Uterus (tissue), 4 donors: ENCODE measurements around the gene MAGEA2B. TPM values are rescaled to one million over a fixed set of nuclear protein-coding genes. Genes with fewer than 3 reads are reported as not detected.
"Not testable (repeated sequence)": the region's sequence is repeated elsewhere in the genome, so short reads cannot be mapped to it uniquely, and the experiment has no call there.

Experiments used
- DNase-seq, 2 donors: peaks; one replicate each; pipeline ENCODE4 v3.0.0-alpha.2; 2019 to 2020
- H3K27ac ChIP-seq, 2 donors: fragments of 200-600 bp; sonication (generic); 1 replicate in 1 of 2; 2 replicates in 1 of 2; pipeline ENCODE4 v1.5.1; 2016 to 2018
- H3K27me3 ChIP-seq, 2 donors: fragments of 200-600 bp; sonication (generic); one replicate each; pipeline ENCODE4 v1.5.1; 2018 to 2019; ENCODE audit warnings: control low read depth in 1 of 2
- H3K36me3 ChIP-seq, 2 donors: fragments of 200-600 bp; sonication (generic); one replicate each; pipeline ENCODE4 v1.5.1; 2019; ENCODE audit warnings: control low read depth in 1 of 2
- H3K4me1 ChIP-seq, 2 donors: fragments of 200-600 bp; sonication (generic); one replicate each; pipeline ENCODE4 v1.5.1; 2018 to 2019; ENCODE audit warnings: control low read depth in 1 of 2
- H3K4me3 ChIP-seq, 2 donors: fragments of 200-600 bp; sonication (generic); 1 replicate in 1 of 2; 2 replicates in 1 of 2; pipeline ENCODE4 v1.5.1; 2018 to 2019; ENCODE audit warnings: mild to moderate bottlenecking in 1 of 2
- H3K9me3 ChIP-seq, 2 donors: fragments of 200-600 bp; sonication (generic); one replicate each; pipeline ENCODE4 v1.5.1; 2019; ENCODE audit warnings: control low read depth in 1 of 2
- CTCF ChIP-seq, 4 experiments: fragments of 200-600 bp in 2 of 4; fragments of 450-650 bp in 2 of 4; sonication (generic) in 2 of 4; IDR thresholded peaks; one replicate each; pipeline ENCODE4 v1.5.1; 2016 to 2019; ENCODE audit warnings: antibody characterized with exemption in 4 of 4, mild to moderate bottlenecking in 2 of 4, moderate library complexity in 1 of 4
- POLR2A ChIP-seq, 2 donors: fragments of 450-650 bp; IDR thresholded peaks; one replicate each; pipeline ENCODE4 v1.6.1; 2016; ENCODE audit warnings: antibody characterized with exemption in 2 of 2, mild to moderate bottlenecking in 1 of 2, moderate library complexity in 1 of 2
- intact Hi-C: fragments of 100-400 bp; cut with DNase I; formaldehyde crosslinking; loops from one replicate; pipeline ENCODE4 v1.15.1; 2023; ENCODE audit warnings: low total_unique reads
- total RNA-seq, 4 donors: library from RNA; depleted of rRNA in 3 of 4; stranded (reverse); fragments of >200 nt in 3 of 4; gene quantifications; one replicate each; pipeline versions ENCODE4 v1.1.0 to v1.2.4, GENCODE V29; 2014 to 2023
- donor health status: DM: yes; HTN: yes; CAD: no.

MAGEA2B gene
- total RNA-seq, 4 donors from 2014 or later, result not detected

- no peak for DNase-seq
Observed at GRCh38 chrX:152738560-152738959, 24.1 kb downstream of the MAGEA2B start.

GRCh38 chrX:152753686-152754650 lies 39.5 kb downstream of the MAGEA2B start, which contains the start of gene MAGEA2:
MAGEA2 (minus strand) TSS chrX:152753842; CDS start chrX:152751363, 2,479 bp downstream.
- H3K36me3 ChIP-seq, H3K4me3 ChIP-seq, H3K27me3 ChIP-seq, H3K4me1 ChIP-seq, H3K9me3 ChIP-seq, DNase-seq, H3K27ac ChIP-seq, intact Hi-C loops: not testable (repeated sequence)

More at GRCh38 chrX:152738560-152738959, 24.1 kb downstream of the MAGEA2B start:
- intact Hi-C loops, result no loop called here
- Histone ChIP-seq H3K4me1 (no peaks in the 10 kb centered on the region), H3K9me3 (no peaks in the 10 kb centered on the region), H3K27me3 (no peaks in the 10 kb centered on the region), H3K27ac (no peak overlapping the region), H3K4me3 (no peak overlapping the region), H3K36me3 (no peaks in the 10 kb centered on the region)
- TF ChIP-seq CTCF (IDR thresholded peaks at IDR 0.05), result no peak
- no peak for TF ChIP-seq POLR2A (IDR thresholded peaks at IDR 0.05)

GRCh38 chrX:152754871-152755270 lies 40.4 kb downstream of the MAGEA2B start:
- H3K4me1 ChIP-seq, intact Hi-C loops, H3K27me3 ChIP-seq, DNase-seq, H3K9me3 ChIP-seq, H3K4me3 ChIP-seq, H3K27ac ChIP-seq, H3K36me3 ChIP-seq: not testable (repeated sequence)

GRCh38 chrX:152758918-152759317 lies 44.5 kb downstream of the MAGEA2B start, which contains the start of gene CSAG3:
CSAG3 (plus strand) TSS chrX:152759218.
- intact Hi-C loops, result not testable (repeated sequence)

GRCh38 chrX:152759544-152759943 lies 45.1 kb downstream of the MAGEA2B start:
- H3K4me1 ChIP-seq, H3K27me3 ChIP-seq, H3K27ac ChIP-seq, H3K9me3 ChIP-seq, DNase-seq, H3K4me3 ChIP-seq, intact Hi-C loops, H3K36me3 ChIP-seq: not testable (repeated sequence)

More at GRCh38 chrX:152758918-152759317, 44.5 kb downstream of the MAGEA2B start, which contains the start of gene CSAG3:
- H3K27me3 ChIP-seq, DNase-seq, H3K9me3 ChIP-seq, H3K4me3 ChIP-seq, H3K4me1 ChIP-seq, H3K27ac ChIP-seq, H3K36me3 ChIP-seq: not testable (repeated sequence)

GRCh38 chrX:152761582-152761981 lies 47.2 kb downstream of the MAGEA2B start:
- H3K4me1 ChIP-seq, H3K9me3 ChIP-seq, DNase-seq, H3K4me3 ChIP-seq, H3K27me3 ChIP-seq, intact Hi-C loops, H3K36me3 ChIP-seq, H3K27ac ChIP-seq: not testable (repeated sequence)

- DNase-seq, H3K4me3 ChIP-seq, H3K27ac ChIP-seq, H3K27me3 ChIP-seq, H3K36me3 ChIP-seq, intact Hi-C loops, H3K9me3 ChIP-seq, H3K4me1 ChIP-seq: not testable (repeated sequence)
Observed at GRCh38 chrX:152766562-152766961, 52.1 kb downstream of the MAGEA2B start.

Other genes with a start within 250 kb of the MAGEA2B start
- 1 to 10 TPM in 1 of 4 donors, under 1 TPM in 1, not detected in 2; 0.55 to 3.4 TPM for gene GABRQ, start 76.7 kb upstream of the MAGEA2B start, total RNA-seq
- gene MAGEA3, start 15.8 kb upstream of the MAGEA2B start, total RNA-seq, result not detected
- not detected for gene CSAG2, start 5.4 kb upstream of the MAGEA2B start, total RNA-seq
- gene CSAG1, start 19.1 kb downstream of the MAGEA2B start, total RNA-seq, result not detected
- gene MAGEA12, start 19.1 kb downstream of the MAGEA2B start, total RNA-seq, result not detected
- gene MAGEA2, start 39.2 kb downstream of the MAGEA2B start, total RNA-seq, result not detected
- not detected for gene CSAG3, start 44.6 kb downstream of the MAGEA2B start, total RNA-seq
- under 1 TPM in 1 of 4 donors, not detected in 3; 0.21 TPM for gene MAGEA6, start 55.1 kb downstream of the MAGEA2B start, total RNA-seq
- 10 to 100 TPM; 37.9 to 61.5 (median 45.4) TPM for gene CETN2, start 116.1 kb downstream of the MAGEA2B start, total RNA-seq
- gene NSDHL, start 116.4 kb downstream of the MAGEA2B start, total RNA-seq, result 10 to 100 TPM in 2 of 4 donors, 1 to 10 TPM in 2; 1.5 to 12.6 (median 8.6) TPM
- gene ZNF185, start 183.4 kb downstream of the MAGEA2B start, total RNA-seq, result 10 to 100 TPM in 2 of 4 donors, 1 to 10 TPM in 2; 1.3 to 32.6 (median 12.1) TPM